AG10803 (cell line): Measurements from ENCODE around the gene CHST13.

Source experiments
- DNase-seq: peaks from one replicate; pipeline ENCODE4 v3.0.0; 2010; ENCODE audit warnings: low read depth
- H3K4me3 ChIP-seq: 2 replicates; pipeline ENCODE4 v1.5.1; 2011; ENCODE audit warnings: mild to moderate bottlenecking, low read length, control low read depth
- CTCF ChIP-seq: conservative IDR thresholded peaks from 2 replicates; pipeline ENCODE4 v1.5.1; 2011; ENCODE audit warnings: mild to moderate bottlenecking, low read length, control low read depth, inconsistent platforms

CHST13 gene

DNA sequence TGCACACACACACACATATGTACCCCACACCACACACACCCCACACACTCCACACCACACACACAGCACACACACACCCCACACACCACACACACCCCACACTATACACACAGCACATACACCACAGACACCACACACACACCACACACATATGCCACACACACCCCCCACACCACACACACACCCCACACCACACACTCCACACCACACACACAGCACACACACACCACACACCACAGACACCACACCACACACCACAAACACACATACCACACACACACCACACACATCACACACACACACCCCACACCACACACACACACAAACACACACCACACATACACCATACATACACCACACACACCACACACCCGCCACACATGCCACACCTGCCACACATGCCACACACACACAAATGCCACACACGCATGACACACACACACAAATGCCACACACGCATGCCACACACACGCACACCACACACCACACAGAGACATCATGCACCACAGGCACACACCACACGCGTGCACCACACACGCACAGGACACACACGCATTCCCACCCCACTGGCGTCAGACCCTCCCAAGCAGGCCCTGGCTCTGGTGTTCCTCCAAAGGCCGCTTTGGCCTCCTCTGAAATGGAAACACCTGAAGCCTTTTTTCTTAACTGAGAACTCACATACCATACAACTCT lies 15.7 kb downstream of the CHST13 start:
- DNase-seq = no peak
- H3K4me3 ChIP-seq = no peak overlapping the region
- TF ChIP-seq CTCF = no peak

- no peak for TF ChIP-seq CTCF
- DNase-seq = peak; percentile 96
- H3K4me3 ChIP-seq = no peak overlapping the region
Observed at GRCh38 chr3:126540342-126540849, 16.4 kb downstream of the CHST13 start.

DNA sequence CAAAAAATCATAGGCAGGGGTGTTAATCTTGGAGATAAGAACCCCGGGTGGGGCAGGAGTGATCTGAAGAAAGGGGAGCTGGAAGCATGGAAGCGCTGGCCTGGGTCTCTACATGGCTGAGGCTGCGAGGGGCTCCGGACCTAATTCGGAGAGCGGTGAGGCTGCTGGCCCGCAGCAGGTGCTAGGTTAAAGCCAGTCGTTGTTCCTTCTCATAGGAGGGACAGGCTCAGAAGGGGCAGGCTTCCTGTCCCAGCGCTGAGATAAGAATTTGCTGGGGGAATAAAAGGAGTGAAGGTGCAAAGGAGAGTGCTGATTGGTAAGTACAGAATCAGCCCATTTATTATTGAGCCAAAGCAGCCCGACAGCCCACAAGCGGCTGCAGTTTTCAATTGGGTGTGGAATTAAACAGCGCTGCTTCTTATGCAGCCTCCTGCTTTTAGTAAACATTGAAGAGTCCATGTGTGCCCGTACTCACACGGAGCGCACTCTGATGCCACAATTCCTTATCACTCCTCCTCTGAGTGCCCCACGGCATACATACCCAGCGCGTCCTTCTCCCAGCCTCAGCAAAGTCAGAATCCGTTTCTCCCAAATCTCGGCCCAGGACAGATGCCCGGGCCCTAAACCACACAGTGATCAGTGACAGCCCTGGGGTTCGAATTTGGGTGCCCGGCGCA lies 17.1 kb downstream of the CHST13 start:
- TF ChIP-seq CTCF = no peak
- DNase-seq = no peak
- H3K4me3 ChIP-seq = no peak overlapping the region

DNA sequence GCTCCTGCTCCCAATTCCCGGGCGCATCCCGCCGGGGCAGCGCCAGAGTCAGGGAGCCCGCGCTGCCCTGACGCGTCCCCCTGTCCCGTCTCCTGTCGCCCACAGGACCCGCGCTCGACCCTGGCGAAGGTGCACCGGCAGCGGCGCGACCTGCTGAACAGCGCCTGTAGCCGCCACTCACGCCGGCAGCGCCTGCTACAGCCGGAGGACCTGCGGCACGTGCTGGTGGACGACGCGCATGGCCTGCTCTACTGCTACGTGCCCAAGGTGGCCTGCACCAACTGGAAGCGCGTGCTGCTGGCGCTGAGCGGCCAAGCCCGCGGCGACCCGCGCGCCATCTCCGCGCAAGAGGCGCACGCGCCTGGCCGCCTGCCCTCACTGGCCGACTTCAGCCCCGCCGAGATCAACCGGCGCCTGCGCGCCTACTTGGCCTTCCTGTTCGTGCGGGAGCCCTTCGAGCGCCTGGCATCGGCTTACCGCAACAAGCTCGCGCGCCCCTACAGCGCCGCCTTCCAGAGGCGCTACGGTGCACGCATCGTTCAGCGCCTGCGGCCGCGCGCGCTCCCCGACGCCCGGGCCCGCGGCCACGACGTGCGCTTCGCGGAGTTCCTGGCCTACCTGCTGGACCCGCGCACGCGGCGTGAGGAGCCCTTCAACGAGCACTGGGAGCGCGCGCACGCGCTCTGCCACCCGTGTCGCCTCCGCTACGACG lies 17.8 kb downstream of the CHST13 start:
- DNase-seq = no peak
- TF ChIP-seq CTCF = no peak
- H3K4me3 ChIP-seq = no peak overlapping the region

DNA sequence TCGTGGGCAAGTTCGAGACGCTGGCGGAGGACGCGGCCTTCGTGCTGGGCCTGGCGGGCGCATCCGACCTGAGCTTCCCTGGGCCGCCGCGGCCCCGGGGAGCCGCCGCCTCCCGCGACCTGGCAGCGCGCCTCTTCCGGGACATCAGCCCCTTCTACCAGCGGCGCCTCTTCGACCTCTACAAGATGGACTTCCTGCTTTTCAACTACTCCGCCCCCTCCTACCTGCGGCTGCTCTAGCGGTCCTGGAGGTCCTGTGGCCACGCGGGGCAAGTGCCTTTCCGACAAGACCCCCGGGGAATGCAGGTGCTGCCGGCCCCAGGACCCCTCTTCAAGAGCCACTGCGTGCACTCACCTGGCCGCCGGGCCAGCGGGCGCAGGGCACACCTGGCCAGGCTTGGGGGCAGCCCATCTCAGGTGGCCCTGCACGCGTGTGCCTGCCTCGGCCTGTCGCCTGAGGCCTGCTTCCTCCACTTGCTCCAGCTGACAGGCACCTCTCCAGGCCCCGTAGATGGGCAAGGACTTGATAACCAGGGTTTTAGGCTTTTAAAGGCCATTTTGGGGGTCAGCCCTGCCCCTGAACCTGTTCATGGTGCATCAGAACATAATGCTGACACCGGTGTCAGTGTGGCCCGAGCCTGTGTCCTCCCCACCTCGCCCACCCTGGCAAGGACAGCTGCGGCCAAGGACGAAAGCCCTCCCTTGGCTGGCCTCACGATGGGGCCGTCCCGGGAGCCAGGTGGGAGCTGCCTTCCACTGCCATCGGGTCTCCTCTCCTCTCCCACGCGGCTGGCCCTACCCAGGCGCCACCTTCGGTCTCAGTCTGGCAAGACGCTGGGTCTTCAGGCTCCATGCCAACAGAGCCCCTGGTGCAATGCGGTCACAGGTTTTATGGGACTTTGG lies 18.6 kb downstream of the CHST13 start:
- no peak for DNase-seq
- H3K4me3 ChIP-seq = no peak overlapping the region
- no peak for TF ChIP-seq CTCF

- no peak for DNase-seq
- no peak for TF ChIP-seq CTCF
- H3K4me3 ChIP-seq = no peak overlapping the region
Observed at GRCh38 chr3:126543457-126544061, 19.6 kb downstream of the CHST13 start.
